ENCODE measurements around the gene KLHL4.
"Not testable (repeated sequence)": the region's sequence is repeated elsewhere in the genome, so short reads cannot be mapped to it uniquely, and the experiment has no call there.

Gene KLHL4

GRCh38 chrX:87693204-87693603 is 175.6 kb downstream of the KLHL4 start:
- in situ Hi-C loops (cut with MboI; ENCODE audit: low pct_unique_long_range_greater_than_20kb, low sequenced_read_pairs, unreplicated experiment) = no loop called here
- no peak for DNase-seq (ENCODE audit: low spot score)
- TF ChIP-seq CTCF (IDR thresholded peaks at IDR 0.05; ENCODE audit: extremely low read depth, insufficient read depth, missing control alignments) = no peak

GRCh38 chrX:87697409-87697808 is 179.8 kb downstream of the KLHL4 start:
- no peak for DNase-seq (ENCODE audit: low spot score)
- in situ Hi-C loops (cut with MboI; ENCODE audit: low pct_unique_long_range_greater_than_20kb, low sequenced_read_pairs, unreplicated experiment) = no loop called here
- TF ChIP-seq CTCF (IDR thresholded peaks at IDR 0.05; ENCODE audit: extremely low read depth, insufficient read depth, missing control alignments) = no peak

- no peak for TF ChIP-seq CTCF (IDR thresholded peaks at IDR 0.05; ENCODE audit: extremely low read depth, insufficient read depth, missing control alignments)
- in situ Hi-C loops (cut with MboI; ENCODE audit: low pct_unique_long_range_greater_than_20kb, low sequenced_read_pairs, unreplicated experiment) = no loop called here
- no peak for DNase-seq (ENCODE audit: low spot score)
These were observed 185.2 kb downstream of the KLHL4 start for GRCh38 chrX:87702795-87703194.

- in situ Hi-C loops (cut with MboI; ENCODE audit: low pct_unique_long_range_greater_than_20kb, low sequenced_read_pairs, unreplicated experiment); DNase-seq (ENCODE audit: low spot score): not testable (repeated sequence)
These were observed 185.9 kb downstream of the KLHL4 start for GRCh38 chrX:87703469-87703868.

GRCh38 chrX:87706134-87706533 is 188.5 kb downstream of the KLHL4 start:
- no peak for TF ChIP-seq CTCF (IDR thresholded peaks at IDR 0.05; ENCODE audit: extremely low read depth, insufficient read depth, missing control alignments)
- in situ Hi-C loops (cut with MboI; ENCODE audit: low pct_unique_long_range_greater_than_20kb, low sequenced_read_pairs, unreplicated experiment) = no loop called here
- no peak for DNase-seq (ENCODE audit: low spot score)

- in situ Hi-C loops (cut with MboI; ENCODE audit: low pct_unique_long_range_greater_than_20kb, low sequenced_read_pairs, unreplicated experiment) = no loop called here
- no peak for TF ChIP-seq CTCF (IDR thresholded peaks at IDR 0.05; ENCODE audit: extremely low read depth, insufficient read depth, missing control alignments)
- no peak for DNase-seq (ENCODE audit: low spot score)
These were observed 193.0 kb downstream of the KLHL4 start for GRCh38 chrX:87710580-87710979.
